Glomerular visceral epithelial cell (primary cell): ENCODE measurements around the gene ELAC2.

Source experiments
- DNase-seq: peaks from one replicate; pipeline ENCODE4 v3.0.0-alpha.2; 2016; ENCODE audit errors: extremely low spot score

Gene ELAC2

GRCh38 chr17:13024016-13024415 lies 6.2 kb upstream of the ELAC2 start:
- DNase-seq, result no peak

GRCh38 chr17:13016881-13017654 lies 759 bp downstream of the ELAC2 start:
- peak; percentile 12 for DNase-seq

DNA sequence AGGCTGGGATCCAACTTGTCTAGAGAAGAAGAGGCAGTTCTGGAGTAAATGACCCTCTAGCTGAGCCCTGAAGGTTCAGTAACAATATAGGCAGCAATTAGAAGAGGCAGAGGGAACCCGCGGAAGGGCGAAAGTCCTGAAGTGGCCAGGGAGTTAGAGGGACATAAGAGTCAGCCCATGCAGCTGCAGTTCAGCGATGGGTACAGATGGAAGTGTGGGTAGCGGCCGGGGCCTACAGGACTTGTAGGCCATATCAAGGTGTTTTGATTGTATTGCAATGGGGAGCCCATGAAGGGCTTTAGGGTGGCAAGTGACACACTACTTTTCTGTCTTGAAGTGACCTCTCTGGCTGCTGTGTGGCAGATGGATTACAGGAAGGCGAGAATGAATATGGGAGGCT lies 3.0 kb downstream of the ELAC2 start:
- DNase-seq, result no peak

- no peak for DNase-seq
Measured at GRCh38 chr17:13010959-13011358, 6.9 kb downstream of the ELAC2 start.

DNA sequence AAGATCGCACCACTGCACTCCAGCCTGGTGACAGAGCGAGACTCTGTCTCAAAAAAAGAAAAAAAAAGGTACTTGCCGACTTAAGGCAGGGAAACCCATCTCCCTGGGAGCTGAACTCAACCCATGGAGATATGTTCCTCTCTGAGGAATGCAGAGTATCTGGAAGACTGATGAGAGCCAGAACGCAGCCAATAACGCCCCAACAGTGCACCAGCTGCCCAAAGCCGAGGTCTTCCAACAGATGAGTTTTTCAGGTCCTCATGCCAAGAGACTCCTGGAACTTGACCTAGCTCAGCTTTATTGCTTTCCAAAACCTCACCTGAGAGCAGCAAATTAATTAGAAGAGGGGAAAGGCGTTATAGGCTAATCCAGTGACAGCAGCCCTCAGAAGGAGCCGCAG lies 9.4 kb downstream of the ELAC2 start:
- DNase-seq, result no peak

GRCh38 chr17:13005530-13005929 lies 12.3 kb downstream of the ELAC2 start:
- no peak for DNase-seq

DNA sequence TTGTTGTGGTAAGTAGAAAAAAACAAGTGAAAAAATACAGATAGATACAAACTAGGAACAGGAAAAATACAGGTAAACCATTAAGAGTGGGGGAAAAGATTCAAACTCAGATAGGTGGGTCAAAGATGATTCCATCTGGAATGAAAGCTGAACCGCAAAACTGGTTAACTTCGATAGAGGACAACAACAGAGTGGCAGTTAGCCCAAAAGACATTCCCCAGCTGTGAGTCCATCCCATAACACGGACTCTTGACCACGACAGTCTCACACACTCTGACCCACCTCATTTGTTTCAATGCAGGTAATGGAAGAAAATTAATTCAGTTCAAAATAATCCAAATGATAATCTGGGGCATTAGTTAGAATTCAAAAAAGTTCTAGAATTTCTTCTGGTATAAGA lies 13.5 kb downstream of the ELAC2 start:
- DNase-seq, result no peak

- DNase-seq, result no peak
Measured at GRCh38 chr17:13003927-13004326, 13.9 kb downstream of the ELAC2 start.

DNA sequence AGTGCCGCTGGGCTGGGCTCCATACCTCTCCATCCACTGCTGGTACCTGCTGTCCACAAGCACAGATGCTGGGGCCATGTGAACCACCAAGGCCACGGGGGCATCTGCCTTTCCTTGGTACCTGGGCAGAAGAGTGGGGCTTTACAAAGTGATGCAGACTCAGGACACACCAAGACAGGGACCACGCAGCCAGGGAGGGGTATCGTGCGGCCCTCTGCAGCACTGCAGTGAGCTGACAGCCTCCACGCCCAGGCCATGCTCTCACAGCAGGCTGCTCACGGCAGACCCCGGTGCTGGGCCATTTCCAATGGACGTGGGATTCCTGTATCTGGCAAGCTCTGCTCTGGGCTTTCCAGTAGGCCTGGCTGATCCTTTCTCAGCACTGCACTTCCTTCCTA lies 14.4 kb downstream of the ELAC2 start:
- no peak for DNase-seq

DNA sequence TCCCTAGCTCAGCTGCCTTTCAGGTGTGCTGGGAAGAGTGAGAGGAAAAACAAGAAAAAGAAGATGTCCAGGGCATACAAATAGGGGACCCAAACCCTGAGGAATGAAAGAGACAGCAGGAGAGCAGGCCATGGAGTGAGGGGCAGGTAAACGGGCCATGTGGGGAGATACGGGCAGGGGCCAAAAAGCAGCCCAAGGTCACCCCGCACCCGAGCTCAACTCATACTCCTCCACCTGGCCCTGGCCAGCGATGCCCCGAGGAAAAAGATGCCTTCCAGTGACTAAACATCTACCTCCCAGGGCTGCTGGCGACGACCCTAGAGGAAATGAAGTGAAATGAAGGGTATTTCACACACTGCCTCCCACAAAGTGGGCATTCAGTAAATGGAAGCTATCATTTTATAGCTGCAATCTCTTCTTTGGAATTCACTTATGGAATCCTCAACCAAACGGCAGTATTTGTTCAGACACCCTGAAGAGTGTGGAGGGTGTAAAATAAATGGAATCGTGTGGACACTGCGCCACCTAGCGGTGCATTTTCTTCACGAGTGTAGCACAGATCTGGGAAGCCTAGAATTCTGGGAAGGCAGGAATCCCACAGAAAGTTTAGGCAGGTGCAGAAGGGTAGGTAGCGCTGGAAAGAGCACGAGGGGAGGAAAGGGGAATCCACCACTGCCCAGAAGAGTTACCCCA lies 14.9 kb downstream of the ELAC2 start:
- peak; percentile 69 for DNase-seq

DNA sequence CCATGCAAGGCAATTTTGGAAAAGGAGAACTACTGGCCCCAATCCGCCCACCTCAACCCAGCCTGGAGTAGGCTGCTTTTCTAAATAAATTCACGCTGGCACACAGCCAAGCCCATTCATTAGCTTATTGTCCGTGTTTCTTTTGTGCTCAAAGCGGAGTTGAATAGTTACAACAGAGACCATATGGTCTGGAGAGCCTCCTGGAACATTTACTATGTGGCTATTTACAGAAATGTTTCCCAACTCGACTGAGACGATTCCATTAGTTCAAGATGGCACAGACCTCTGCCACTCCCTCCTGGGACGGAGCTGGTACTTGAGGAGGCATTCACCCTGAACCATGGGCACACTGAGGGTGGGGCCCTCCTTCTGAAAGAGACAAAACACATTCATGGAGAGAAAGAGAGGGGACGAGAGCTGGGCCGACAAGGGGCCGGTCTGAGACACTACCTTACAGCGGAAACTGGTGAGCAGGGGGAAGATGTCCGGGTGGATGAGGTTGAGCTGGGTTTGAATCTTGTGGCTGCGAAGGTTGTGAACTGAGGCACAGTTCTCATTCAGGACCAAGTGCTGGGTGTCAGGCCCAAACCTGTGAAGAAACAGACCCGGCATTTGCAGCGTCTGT lies 15.7 kb downstream of the ELAC2 start:
- no peak for DNase-seq

- DNase-seq, result no peak
Measured at GRCh38 chr17:13000561-13000960, 17.3 kb downstream of the ELAC2 start.

DNA sequence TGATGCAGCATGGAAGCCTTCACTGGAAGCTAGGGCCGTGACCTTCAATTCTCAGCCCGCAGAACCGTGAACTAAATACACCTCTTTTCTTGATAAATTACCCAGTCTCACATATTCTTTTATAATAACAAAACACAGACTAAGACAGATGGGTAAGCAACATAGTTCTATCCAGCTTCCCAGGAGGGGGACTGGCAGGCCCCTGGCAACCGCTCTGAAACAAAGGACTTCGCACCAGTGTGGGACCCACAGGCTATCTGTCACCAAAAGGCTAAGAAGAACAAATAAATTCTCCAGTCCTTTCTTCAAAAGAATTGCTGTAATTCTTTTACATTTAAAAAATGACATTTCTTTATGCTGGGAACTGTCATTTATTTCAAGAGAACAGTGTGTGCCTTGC lies 19.0 kb downstream of the ELAC2 start:
- no peak for DNase-seq

- no peak for DNase-seq
Measured at GRCh38 chr17:12998461-12998860, 19.4 kb downstream of the ELAC2 start.

- no peak for DNase-seq
Measured at GRCh38 chr17:12996941-12997340, 20.9 kb downstream of the ELAC2 start.

DNA sequence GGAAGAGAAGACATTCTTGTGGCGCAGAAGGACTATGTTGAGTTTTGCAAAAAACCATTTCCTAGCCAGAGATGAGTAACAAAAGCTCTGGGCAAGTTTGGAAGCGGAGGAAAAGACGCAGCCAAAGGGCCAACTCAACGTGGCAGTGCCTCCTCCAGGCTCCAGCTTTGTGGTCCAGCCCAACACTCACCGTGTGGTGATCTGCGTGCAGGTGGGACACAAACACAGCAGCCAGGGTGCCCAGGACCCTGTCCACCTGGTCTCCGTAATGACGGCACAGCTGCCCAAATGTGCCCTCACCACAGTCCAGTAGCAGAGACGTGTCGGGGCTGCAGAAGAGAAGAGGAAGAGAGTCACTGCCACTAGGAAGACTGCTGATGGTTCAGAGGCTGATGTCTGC lies 21.5 kb downstream of the ELAC2 start:
- DNase-seq, result no peak

GRCh38 chr17:12995896-12996295 lies 21.9 kb downstream of the ELAC2 start:
- DNase-seq, result no peak

- DNase-seq, result no peak
Measured at GRCh38 chr17:12995106-12995895, 22.5 kb downstream of the ELAC2 start.

DNA sequence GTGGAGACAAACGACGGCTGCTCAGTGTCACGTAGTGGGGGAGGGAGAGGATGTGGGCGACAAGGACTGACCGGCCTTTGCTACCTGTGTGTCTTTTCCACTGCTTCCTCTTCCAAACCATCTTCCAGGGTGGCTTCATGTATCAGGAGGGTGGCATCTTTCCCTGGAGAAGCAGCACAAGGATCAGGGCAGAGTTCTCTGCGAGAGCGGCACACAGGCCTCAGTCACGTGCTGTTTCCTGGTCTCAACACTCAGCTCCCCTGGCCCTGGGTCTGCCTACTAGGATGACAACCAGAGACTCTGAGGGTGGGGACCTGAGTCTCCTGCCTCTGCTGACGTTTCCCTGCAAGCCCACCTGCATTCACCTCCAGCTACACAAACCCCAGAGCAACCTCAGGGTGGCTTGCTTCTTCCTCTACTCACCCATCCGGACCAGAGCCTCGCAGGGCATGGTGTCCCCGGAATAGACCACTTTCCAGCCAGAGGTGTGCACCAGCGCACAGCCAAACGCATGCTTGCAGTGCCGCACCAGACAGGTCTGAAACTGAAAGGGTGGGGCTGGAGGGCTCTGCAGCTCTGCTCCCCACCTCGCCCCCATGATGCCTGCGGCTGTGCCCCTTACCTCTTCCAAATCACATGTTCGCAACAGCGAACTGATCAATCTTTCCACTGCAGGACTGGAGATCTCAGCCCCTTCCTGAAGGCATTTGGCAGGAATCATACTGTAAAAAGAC lies 23.3 kb downstream of the ELAC2 start:
- DNase-seq, result no peak

- no peak for DNase-seq
Measured at GRCh38 chr17:12993631-12994030, 24.2 kb downstream of the ELAC2 start.

DNA sequence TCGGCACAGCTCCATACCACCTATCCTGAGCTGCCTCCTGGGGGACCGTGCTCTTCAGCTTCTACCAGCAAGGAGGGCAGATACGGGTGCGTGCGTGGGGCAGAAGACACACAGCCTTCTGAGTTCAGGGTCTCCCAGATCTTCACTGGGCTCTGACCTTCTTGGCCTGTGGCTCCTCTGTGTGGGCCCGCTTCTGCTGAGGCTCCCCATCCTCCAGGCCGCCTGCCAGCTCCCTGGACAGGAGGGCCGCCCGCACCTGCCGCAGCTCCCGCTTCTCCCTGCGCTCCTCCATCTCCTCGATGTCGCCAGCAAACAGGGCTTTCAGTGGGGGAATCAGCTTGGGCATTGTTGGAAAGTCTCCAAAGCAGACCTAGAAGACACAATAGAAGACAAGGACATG lies 25.2 kb downstream of the ELAC2 start:
- DNase-seq, result no peak

GRCh38 chr17:12990926-12991325 lies 26.9 kb downstream of the ELAC2 start:
- no peak for DNase-seq
